Astrocyte (in vitro differentiated cells and primary cell): Measurements from ENCODE around the gene ELANE. TPM values are rescaled to one million over a fixed set of nuclear protein-coding genes. Genes with fewer than 3 reads are reported as not detected.

Experiments
- DNase-seq: peaks from one replicate; pipeline ENCODE4 v3.0.0-alpha.2; 2010; ENCODE audit warnings: low read depth
- FAIRE-seq: peaks from 2 replicates; lab custom pipeline; 2011; peaks lifted over from hg19 to GRCh38; lab: Jason Lieb, UNC
- H2AFZ ChIP-seq: 2 replicates; pipeline ENCODE4 v1.6.0; 2012; ENCODE audit warnings: low read depth, low read length, inconsistent platforms
- H3K27ac ChIP-seq: 2 replicates; pipeline ENCODE4 v1.5.1; 2011; ENCODE audit warnings: low read depth, low read length, inconsistent platforms
- H3K27me3 ChIP-seq: 2 replicates; pipeline ENCODE4 v1.6.0; 2011; ENCODE audit warnings: low read length, inconsistent platforms; ENCODE audit not compliant: insufficient read depth
- H3K36me3 ChIP-seq: 2 replicates; pipeline ENCODE4 v1.5.1; 2011; ENCODE audit warnings: low read length, inconsistent platforms; ENCODE audit not compliant: insufficient read depth
- H3K4me1 ChIP-seq: 2 replicates; pipeline ENCODE4 v1.5.1; 2011; ENCODE audit warnings: low read length, inconsistent platforms; ENCODE audit not compliant: insufficient read depth
- H3K4me2 ChIP-seq: 2 replicates; pipeline ENCODE4 v1.6.0; 2012; ENCODE audit warnings: low read length, inconsistent platforms
- H3K4me3 ChIP-seq: 2 replicates; pipeline ENCODE4 v1.5.1; 2011; ENCODE audit warnings: low read depth, mild to moderate bottlenecking, low read length, inconsistent platforms; ENCODE audit not compliant: insufficient read depth
- H3K79me2 ChIP-seq: 2 replicates; pipeline ENCODE4 v1.6.0; 2012; ENCODE audit warnings: mild to moderate bottlenecking, low read length, inconsistent platforms; ENCODE audit not compliant: insufficient read depth
- H3K9ac ChIP-seq: 2 replicates; pipeline ENCODE4 v1.6.0; 2012; ENCODE audit warnings: mild to moderate bottlenecking, low read length, inconsistent platforms
- H3K9me3 ChIP-seq: 2 replicates; pipeline ENCODE4 v1.5.1; 2012; ENCODE audit warnings: low read depth, mild to moderate bottlenecking, low read length, inconsistent platforms; ENCODE audit not compliant: insufficient read depth
- H4K20me1 ChIP-seq: 2 replicates; pipeline ENCODE4 v1.6.0; 2012; ENCODE audit warnings: low read length, inconsistent platforms; ENCODE audit not compliant: insufficient read depth
- H3K27ac Mint-ChIP-seq: one replicate; pipeline ENCODE4 v1.8.0; 2021; ENCODE audit warnings: mild to moderate bottlenecking, mixed read lengths; ENCODE audit not compliant: unreplicated experiment
- H3K27me3 Mint-ChIP-seq: one replicate; pipeline ENCODE4 v1.8.0; 2021; ENCODE audit warnings: low read depth, mixed read lengths; ENCODE audit not compliant: unreplicated experiment
- H3K36me3 Mint-ChIP-seq: one replicate; pipeline ENCODE4 v1.8.0; 2021; ENCODE audit warnings: low read depth, mixed read lengths; ENCODE audit not compliant: unreplicated experiment
- H3K4me1 Mint-ChIP-seq: one replicate; pipeline ENCODE4 v1.8.0; 2021; ENCODE audit warnings: low read depth, mixed read lengths; ENCODE audit not compliant: unreplicated experiment
- H3K4me3 Mint-ChIP-seq: one replicate; pipeline ENCODE4 v1.8.0; 2021; ENCODE audit warnings: mild to moderate bottlenecking, moderate library complexity, mixed read lengths; ENCODE audit not compliant: unreplicated experiment
- H3K9me3 Mint-ChIP-seq: one replicate; pipeline ENCODE4 v1.8.0; 2021; ENCODE audit warnings: mild to moderate bottlenecking, mixed read lengths; ENCODE audit not compliant: unreplicated experiment
- EZH2 ChIP-seq: IDR thresholded peaks from 2 replicates; pipeline ENCODE4 v1.6.1; 2012; ENCODE audit warnings: mild to moderate bottlenecking, low read length, inconsistent platforms; ENCODE audit not compliant: insufficient read depth
- total RNA-seq: library from RNA; stranded (reverse); gene quantifications from 2 replicates; pipeline ENCODE4 v1.2.1, GENCODE V29; 2021
- TF ChIP-seq, protein P1 (sequence below): IDR thresholded peaks from 2 replicates; pipeline ENCODE4 v1.5.1; 2011; ENCODE audit warnings: low read depth, mild to moderate bottlenecking, inconsistent platforms, low read length, moderate library complexity; ENCODE audit not compliant: insufficient read depth

ELANE gene
- total RNA-seq, 1 donor from 2014 or later, result not detected

DNA sequence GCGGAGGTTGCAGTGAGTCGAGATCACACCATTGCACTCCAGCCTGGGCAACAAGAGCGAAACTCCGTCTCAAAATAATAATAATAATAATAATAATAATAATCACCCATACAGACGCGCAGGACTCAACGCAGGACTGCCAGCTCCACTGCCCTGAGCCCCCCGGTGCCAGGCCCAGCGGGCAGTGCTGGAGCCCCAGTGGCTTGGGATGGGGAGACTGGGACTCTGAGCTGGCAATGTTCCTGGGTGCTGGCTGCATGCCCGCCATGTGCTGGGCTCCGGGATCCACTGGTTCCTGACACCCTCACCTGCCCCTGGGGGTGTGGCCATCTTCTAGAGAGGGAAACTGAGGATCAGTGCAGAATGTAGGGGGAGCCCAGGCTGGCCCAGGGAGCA is 24.8 kb upstream of the ELANE start:
- H4K20me1 ChIP-seq, result no peaks in the 10 kb centered on the region
- H2AFZ ChIP-seq, result no peak overlapping the region
- H3K36me3 Mint-ChIP-seq, result no peaks in the 10 kb centered on the region
- H3K27me3 ChIP-seq, result peaks cover 2% of the 10 kb centered on the region
- no peak overlapping the region for H3K4me3 ChIP-seq
- DNase-seq (no peak), FAIRE-seq (no peak)
- H3K4me1 ChIP-seq, result no peaks in the 10 kb centered on the region
- H3K36me3 ChIP-seq, result no peaks in the 10 kb centered on the region
- H3K9me3 ChIP-seq, result no peaks in the 10 kb centered on the region
- no peaks in the 10 kb centered on the region for H3K9me3 Mint-ChIP-seq
- no peaks in the 10 kb centered on the region for H3K79me2 ChIP-seq
- no peaks in the 10 kb centered on the region for H3K4me1 Mint-ChIP-seq
- H3K4me2 ChIP-seq, result no peak overlapping the region
- H3K27ac Mint-ChIP-seq, result no peak overlapping the region
- no peak overlapping the region for H3K9ac ChIP-seq
- no peak overlapping the region for H3K27ac ChIP-seq
- no peaks in the 10 kb centered on the region for H3K27me3 Mint-ChIP-seq
- no peak overlapping the region for H3K4me3 Mint-ChIP-seq
- TF ChIP-seq, protein P1, sequence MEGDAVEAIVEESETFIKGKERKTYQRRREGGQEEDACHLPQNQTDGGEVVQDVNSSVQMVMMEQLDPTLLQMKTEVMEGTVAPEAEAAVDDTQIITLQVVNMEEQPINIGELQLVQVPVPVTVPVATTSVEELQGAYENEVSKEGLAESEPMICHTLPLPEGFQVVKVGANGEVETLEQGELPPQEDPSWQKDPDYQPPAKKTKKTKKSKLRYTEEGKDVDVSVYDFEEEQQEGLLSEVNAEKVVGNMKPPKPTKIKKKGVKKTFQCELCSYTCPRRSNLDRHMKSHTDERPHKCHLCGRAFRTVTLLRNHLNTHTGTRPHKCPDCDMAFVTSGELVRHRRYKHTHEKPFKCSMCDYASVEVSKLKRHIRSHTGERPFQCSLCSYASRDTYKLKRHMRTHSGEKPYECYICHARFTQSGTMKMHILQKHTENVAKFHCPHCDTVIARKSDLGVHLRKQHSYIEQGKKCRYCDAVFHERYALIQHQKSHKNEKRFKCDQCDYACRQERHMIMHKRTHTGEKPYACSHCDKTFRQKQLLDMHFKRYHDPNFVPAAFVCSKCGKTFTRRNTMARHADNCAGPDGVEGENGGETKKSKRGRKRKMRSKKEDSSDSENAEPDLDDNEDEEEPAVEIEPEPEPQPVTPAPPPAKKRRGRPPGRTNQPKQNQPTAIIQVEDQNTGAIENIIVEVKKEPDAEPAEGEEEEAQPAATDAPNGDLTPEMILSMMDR, result no peak
- TF ChIP-seq EZH2, result no peak

DNA sequence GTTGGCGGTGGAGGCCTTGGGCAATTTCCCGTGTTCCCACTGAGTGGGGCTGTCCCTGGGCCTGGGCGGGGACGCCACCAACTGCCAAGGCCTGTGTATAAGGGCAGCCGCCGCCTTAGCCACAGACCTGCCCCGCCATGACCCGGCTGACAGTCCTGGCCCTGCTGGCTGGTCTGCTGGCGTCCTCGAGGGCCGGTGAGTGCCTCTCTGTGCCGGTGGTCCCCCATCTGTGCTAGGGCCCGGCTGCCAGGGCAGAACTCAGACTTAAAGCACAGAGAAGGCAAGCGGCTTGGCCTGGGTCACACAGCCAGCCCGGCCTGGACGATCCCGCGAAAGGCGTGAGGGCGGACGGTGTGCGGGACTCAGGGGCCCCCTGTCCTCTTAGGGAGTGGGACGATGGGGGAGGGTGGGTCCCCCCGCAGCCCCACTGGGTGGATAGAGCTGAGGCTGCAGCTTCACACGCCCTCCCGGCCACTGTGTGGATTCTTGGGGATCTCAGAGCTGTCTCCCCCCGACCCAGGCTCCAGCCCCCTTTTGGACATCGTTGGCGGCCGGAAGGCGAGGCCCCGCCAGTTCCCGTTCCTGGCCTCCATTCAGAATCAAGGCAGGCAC is 24.3 kb upstream of the ELANE start, which contains the start of gene AZU1:
Gene AZU1, plus strand, starts transcription at position 128 of the 612 bp plus-strand sequence. Its CDS starts 10 bp downstream, at position 138.
- Histone ChIP-seq H4K20me1 (no peaks in the 10 kb centered on the region), H3K27ac (no peak within 1 kb of the TSS), H3K4me1 (no peaks in the 10 kb centered on the region), H3K9me3 (no peaks in the 10 kb centered on the region), H3K27me3 (no peaks in the 10 kb centered on the region), H3K4me2 (no peak within 1 kb of the TSS), H2AFZ (no peak within 1 kb of the TSS), H3K4me3 (no peak within 1 kb of the TSS), H3K36me3 (no peaks in the 10 kb centered on the region), H3K79me2 (no peaks in the 10 kb centered on the region), H3K9ac (no peak within 1 kb of the TSS)
- no peak for FAIRE-seq
- Mint-ChIP-seq H3K4me3 (no peak within 1 kb of the TSS), H3K27me3 (no peaks in the 10 kb centered on the region), H3K27ac (no peak within 1 kb of the TSS), H3K36me3 (no peaks in the 10 kb centered on the region), H3K4me1 (no peaks in the 10 kb centered on the region), H3K9me3 (no peaks in the 10 kb centered on the region)
- DNase-seq, result no peak
- no peak for TF ChIP-seq EZH2
- TF ChIP-seq, protein P1, result no peak

DNA sequence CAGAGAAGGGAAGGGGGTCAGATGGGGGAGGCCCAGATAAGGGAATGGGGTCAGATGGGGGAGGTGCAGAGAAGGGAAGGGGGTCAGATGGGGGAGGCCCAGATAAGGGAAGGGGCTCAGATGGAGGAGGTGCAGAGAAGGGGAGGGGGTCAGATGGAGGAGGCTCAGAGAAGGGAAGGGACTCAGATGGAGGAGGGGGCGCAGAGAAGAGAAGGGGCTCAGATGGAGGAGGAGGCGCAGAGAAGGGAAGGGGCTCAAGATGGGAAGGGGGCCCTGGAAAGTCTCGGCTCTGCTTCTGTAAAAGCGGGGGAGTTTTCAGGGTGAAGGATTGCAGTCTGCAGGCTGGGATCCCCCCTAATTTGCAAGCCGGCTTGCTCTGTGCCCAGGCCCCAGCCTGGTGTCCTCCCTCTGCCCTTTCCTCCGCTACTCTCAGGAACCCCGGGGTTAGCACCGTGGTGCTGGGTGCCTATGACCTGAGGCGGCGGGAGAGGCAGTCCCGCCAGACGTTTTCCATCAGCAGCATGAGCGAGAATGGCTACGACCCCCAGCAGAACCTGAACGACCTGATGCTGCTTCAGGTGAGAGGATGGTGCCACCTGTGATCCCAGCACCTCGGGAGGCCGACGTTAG is 22.9 kb upstream of the ELANE start:
- no peaks in the 10 kb centered on the region for H3K79me2 ChIP-seq
- Mint-ChIP-seq H3K27ac (no peak overlapping the region), H3K4me3 (no peak overlapping the region), H3K9me3 (no peaks in the 10 kb centered on the region), H3K27me3 (peaks cover under 1% of the 10 kb centered on the region), H3K4me1 (no peaks in the 10 kb centered on the region), H3K36me3 (no peaks in the 10 kb centered on the region)
- H3K4me2 ChIP-seq, result no peak overlapping the region
- FAIRE-seq, result no peak
- H3K9ac ChIP-seq, result no peak overlapping the region
- DNase-seq, result no peak
- H3K36me3 ChIP-seq, result no peaks in the 10 kb centered on the region
- no peak for TF ChIP-seq EZH2
- TF ChIP-seq, protein P1, result no peak
- no peaks in the 10 kb centered on the region for H3K9me3 ChIP-seq
- H4K20me1 ChIP-seq, result no peaks in the 10 kb centered on the region
- H2AFZ ChIP-seq, result no peak overlapping the region
- H3K27ac ChIP-seq, result no peak overlapping the region
- no peaks in the 10 kb centered on the region for H3K27me3 ChIP-seq
- H3K4me1 ChIP-seq, result no peaks in the 10 kb centered on the region
- H3K4me3 ChIP-seq, result no peak overlapping the region
